VCaP (cell line): Measurements from ENCODE around the gene PHKG2.
A peak's percentile ranks its signal among the peaks of the same experiment; 100 is the strongest.

Source experiments
- H3K27ac ChIP-seq: fragments of 450-650 bp; 2 replicates; pipeline ENCODE4 v1.5.1; 2017
- TF ChIP-seq, protein P1 (sequence below): fragments of 450-650 bp; conservative IDR thresholded peaks from 2 replicates; pipeline ENCODE4 v1.5.1; 2017; ENCODE audit warnings: mild to moderate bottlenecking, moderate library complexity

Gene PHKG2

DNA sequence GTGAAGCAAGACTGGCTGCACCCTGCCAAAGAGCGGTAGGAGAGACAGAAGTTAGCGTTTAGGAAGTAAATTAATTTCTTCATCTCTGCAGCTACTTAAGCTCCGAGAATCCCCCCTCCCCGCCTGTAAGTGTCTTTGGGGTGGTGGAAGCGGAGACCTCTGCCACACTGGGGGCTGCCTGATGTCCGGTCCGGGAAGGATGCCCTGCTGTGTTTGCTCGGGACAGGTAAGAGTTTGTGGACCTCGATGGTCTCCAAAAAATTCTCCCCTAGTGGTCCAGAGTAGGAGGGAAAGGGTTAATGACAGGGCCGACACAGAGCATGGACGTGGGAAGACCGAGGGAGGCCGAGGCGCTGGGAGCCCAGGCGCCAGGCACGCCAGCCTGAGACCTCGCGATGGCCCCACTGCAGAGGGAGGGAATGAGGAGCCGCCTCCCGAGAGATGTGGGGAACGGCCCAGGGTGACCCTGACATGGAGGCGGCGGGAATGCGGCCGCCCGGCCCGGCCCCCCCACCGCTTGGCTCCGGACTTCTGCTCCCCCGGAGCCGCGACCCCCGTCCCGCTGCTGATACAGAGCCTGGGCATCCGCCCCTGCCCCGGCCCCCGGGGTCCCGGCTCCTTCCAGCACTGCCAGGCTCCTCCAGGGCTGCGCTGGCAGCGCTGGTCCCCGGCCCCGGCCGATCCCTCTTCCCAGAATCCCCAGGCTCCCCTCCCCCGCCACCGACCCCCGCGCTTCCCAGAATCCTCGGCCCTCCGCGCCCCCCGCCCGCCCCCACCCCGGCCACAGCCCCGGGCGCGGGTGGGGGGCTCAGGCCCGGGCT, 38.1 kb downstream of the PHKG2 start:
- TF ChIP-seq, protein P1, sequence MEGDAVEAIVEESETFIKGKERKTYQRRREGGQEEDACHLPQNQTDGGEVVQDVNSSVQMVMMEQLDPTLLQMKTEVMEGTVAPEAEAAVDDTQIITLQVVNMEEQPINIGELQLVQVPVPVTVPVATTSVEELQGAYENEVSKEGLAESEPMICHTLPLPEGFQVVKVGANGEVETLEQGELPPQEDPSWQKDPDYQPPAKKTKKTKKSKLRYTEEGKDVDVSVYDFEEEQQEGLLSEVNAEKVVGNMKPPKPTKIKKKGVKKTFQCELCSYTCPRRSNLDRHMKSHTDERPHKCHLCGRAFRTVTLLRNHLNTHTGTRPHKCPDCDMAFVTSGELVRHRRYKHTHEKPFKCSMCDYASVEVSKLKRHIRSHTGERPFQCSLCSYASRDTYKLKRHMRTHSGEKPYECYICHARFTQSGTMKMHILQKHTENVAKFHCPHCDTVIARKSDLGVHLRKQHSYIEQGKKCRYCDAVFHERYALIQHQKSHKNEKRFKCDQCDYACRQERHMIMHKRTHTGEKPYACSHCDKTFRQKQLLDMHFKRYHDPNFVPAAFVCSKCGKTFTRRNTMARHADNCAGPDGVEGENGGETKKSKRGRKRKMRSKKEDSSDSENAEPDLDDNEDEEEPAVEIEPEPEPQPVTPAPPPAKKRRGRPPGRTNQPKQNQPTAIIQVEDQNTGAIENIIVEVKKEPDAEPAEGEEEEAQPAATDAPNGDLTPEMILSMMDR, result no peak
- H3K27ac ChIP-seq, result peak overlapping the region; percentile 77

DNA sequence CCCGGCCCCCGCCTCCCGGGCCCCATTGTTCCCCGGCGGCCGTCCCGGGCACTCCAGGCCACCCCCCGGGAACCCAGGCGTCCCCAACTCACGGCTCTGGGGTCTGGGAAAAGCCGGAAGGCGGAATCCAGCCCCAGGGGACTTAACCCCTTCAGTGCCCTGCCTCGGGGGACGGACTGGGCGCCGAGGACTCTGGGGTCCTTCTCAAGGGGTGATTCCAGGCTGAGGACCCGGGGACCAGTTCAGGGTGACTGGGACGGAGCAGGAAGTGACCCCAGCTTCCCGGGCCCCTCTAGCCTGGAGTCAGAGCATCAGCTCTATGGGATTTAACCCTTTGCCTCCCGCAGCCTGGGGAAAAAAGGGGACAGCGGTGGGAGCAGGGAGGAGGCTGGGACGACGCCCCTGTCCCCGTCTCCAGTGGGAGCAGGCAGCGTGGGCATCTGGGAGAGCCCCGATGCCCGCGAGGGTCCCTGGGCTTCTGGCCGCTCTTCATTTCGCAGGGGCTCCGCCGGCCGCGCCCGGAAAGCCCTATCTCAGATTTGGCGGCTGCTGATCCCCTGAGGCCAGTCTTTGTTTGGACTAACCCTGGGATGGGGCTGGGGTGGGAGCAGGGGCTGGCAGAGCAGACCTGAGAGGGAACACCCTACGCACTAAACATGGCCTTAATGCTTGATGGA, 38.8 kb downstream of the PHKG2 start, which contains the start of gene ZNF629:
TSS of gene ZNF629 (minus strand) at position 270 of the 677 bp plus-strand sequence. CDS start 2,723 bp downstream, outside the sequence.
- H3K27ac ChIP-seq, result peak within 1 kb of the TSS; percentile 77
- TF ChIP-seq, protein P1, result no peak

DNA sequence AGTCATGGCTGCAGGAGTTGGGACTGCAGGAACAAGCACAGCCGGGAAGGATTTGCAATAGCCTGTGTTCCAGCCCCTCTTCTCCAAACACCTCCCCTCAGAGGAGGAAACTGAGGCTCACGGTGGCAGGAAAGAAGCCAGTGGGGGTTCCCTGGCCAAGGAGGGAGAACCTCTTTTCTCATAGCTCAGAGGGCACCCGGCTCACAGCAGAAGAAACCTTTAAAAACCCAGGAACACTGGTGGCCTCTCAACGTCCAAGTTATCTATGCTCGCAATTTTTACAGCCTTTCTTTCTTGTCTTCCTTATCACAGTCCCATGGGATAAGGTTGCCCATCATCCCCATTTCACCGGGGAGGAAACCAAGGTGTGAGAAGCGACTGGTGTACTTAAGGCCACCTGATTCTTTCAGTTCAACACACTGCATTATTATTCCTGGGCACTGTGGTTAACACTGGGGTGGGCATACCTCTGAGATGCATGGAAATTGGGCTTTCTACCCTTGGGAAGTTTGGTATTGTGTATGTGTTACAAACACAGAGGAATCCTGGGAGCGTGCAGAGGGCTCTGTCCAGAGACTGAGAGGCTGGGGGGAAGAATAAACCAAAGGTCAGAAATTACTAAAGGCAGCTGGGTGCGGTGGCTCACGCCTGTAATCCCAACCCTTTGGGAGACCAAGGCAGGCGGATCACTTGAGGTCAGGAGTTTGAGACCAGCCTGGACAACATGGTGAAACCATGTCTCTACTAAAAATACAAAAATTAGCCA, 39.6 kb downstream of the PHKG2 start:
- peak overlapping the region; percentile 77 for H3K27ac ChIP-seq
- TF ChIP-seq, protein P1, result no peak

DNA sequence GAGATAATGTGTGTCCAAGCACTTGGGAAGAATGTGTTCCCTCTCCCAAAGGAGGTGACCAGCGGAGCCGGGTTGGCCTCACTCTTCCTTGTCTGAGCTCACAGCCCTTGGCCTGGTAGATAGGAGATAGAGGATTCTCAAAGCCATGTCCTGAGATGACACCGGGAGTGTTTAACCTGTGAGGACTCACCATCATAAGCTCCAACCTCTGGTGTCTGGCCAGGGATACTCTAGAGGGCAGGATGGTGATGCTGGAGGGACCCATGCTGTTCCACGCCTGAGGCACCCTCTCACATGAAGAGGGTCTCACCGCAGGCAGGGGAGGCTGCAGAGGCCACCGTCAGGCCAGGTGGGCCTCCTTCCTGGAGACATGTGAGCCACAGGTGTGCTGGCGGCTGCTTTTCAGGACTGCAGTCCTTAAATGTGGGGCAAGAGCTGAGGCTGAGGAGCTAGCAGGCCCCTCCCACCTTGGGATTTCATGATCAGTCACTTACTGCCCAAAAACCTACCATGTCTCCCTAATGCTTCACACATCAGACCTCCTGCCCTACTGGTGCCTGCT, 45.4 kb downstream of the PHKG2 start:
- no peak overlapping the region for H3K27ac ChIP-seq
- TF ChIP-seq, protein P1, result no peak

DNA sequence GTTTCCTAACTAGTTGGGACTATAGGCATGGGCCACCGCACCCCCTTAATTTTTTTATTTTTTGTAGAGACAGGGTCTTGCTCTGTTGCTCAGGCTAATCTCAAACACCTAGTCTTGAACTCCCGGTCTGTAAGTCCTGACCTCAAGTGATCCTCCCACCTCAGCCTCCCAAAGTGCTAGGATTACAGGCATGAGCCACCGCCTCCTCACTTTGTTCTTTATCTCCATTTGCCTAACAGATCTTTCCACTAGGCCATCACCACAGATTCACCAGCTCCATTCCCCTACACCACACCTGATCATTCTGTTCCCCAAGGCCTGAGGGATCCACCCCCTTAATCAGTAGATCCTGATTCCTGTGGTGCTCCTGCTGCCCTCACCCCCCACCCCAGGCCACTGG, 46.4 kb downstream of the PHKG2 start:
- TF ChIP-seq, protein P1, result no peak
- no peak overlapping the region for H3K27ac ChIP-seq

DNA sequence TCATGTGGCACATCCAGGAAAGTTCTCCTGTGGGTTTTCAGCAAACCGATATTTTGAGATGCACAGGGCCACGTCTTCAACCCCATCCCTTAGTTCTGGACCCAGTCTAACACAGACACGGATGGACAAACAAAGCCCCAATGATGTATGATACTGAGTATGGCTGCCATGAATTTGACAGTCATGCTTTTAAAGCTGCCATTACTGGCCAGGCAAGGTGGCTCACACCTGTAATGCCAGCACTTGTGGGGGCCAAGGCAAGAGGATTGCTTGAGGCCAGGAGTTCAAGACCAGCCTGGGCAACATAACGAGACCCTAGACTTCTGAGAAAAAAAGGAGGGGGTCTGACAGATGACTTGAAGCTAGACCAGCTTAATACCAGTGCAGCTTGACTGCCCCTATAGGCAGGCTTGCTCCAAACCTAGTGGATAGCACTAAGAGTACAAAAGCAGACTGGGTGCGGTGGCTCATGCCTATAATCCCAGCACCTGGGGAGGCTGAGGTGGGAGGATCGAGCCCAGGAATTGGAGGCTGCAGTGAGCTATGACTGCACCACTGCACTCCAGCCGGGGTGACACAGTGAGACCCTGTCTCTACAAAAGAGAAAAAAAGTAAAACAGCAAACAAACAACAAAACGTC, 49.6 kb downstream of the PHKG2 start:
- TF ChIP-seq, protein P1, result no peak
- no peak overlapping the region for H3K27ac ChIP-seq
